Measurements from ENCODE around the gene RGS14. TPM values are rescaled to one million over a fixed set of nuclear protein-coding genes. Genes with fewer than 3 reads are reported as not detected.

Gene RGS14
- total and polyA plus RNA-seq, 7 experiments from 2014 or later = 32.9 to 196 (median 100) TPM

GRCh38 chr5:177361418-177362291 lies 3.9 kb downstream of the RGS14 start:
- peaks cover 52 to 90% (median 75%) of the 10 kb centered on the region in 7 donors for H3K4me1 Mint-ChIP-seq
- no peak for DNase-seq
- Histone ChIP-seq H3K4me3 (ENCODE audit: low read length) (peak overlapping the region; percentile 61), H3K36me3 (ENCODE audit: control insufficient read depth in 2 of 3, insufficient read depth in 3 of 3, low read length in 3 of 3) (peaks cover 4 to 29% (median 9%) of the 10 kb centered on the region in 3 experiments), H3K27me3 (ENCODE audit: control insufficient read depth in 2 of 2, insufficient read depth in 2 of 2, low read length in 2 of 2) (no peaks in the 10 kb centered on the region), H3K9me3 (ENCODE audit: control insufficient read depth in 2 of 3, low read length in 3 of 3) (no peaks in the 10 kb centered on the region), H3K27ac (ENCODE audit: low read depth, low read length) (peak overlapping the region; percentile 88), H3K4me1 (ENCODE audit: control insufficient read depth in 2 of 2, insufficient read depth in 2 of 2, low read length in 2 of 2) (peaks cover 63 to 70% of the 10 kb centered on the region in 2 donors)
- peaks cover 0 to 34% (median 9%) of the 10 kb centered on the region in 5 donors for H3K36me3 Mint-ChIP-seq
- H3K9me3 Mint-ChIP-seq = peaks cover 0 to 5% (median 0%) of the 10 kb centered on the region in 11 donors
- H3K27me3 Mint-ChIP-seq = no peaks in the 10 kb centered on the region
- peak overlapping the region; percentile 82 to 94 (median 91) for H3K27ac Mint-ChIP-seq
- CTCF ChIA-PET = interaction anchor here (0.6 to 4.8 kb wide), 6 partner anchors 9 to 109 kb away, joined by 4 to 25 read pairs (median 7); no protein-coding TSS in a partner anchor
- ATAC-seq = peak; percentile 21
- intact Hi-C loops (cut with micrococcal nuclease) = loop anchor here (1.0 to 2.0 kb wide), 5 partner anchors 9 to 65 kb away; partner anchors contain the start of genes GRK6 (in 2 of the 2) and LMAN2 (in 1 of the 2)
- POLR2A ChIA-PET = interaction anchor here (0.7 to 8.7 kb wide), 6 partner anchors 9 to 136 kb away, joined by 3 to 123 read pairs (median 4); partner anchors contain the start of genes LMAN2, PDLIM7 and PRR7
- peak overlapping the region; percentile 83 to 97 (median 90) for H3K4me3 Mint-ChIP-seq

- H3K4me3 ChIP-seq (ENCODE audit: low read length) = peak overlapping the region; percentile 61
- no peak for ATAC-seq
- peak overlapping the region; percentile 83 to 97 (median 90) for H3K4me3 Mint-ChIP-seq
- peaks cover 4 to 35% (median 11%) of the 10 kb centered on the region in 3 experiments for H3K36me3 ChIP-seq (ENCODE audit: control insufficient read depth in 2 of 3, insufficient read depth in 3 of 3, low read length in 3 of 3)
- no peaks in the 10 kb centered on the region for H3K9me3 ChIP-seq (ENCODE audit: control insufficient read depth in 2 of 3, low read length in 3 of 3)
- POLR2A ChIA-PET = interaction anchor here (3.0 to 8.7 kb wide), 2 partner anchors 10 kb away, joined by 28 to 123 read pairs; partner anchors contain the start of gene LMAN2
- H3K27me3 ChIP-seq (ENCODE audit: control insufficient read depth in 2 of 2, insufficient read depth in 2 of 2, low read length in 2 of 2) = no peaks in the 10 kb centered on the region
- CTCF ChIA-PET = interaction anchor here (0.6 to 4.8 kb wide), 4 partner anchors 9 to 110 kb away, joined by 4 to 25 read pairs (median 13); no protein-coding TSS in a partner anchor
- H3K4me1 ChIP-seq (ENCODE audit: control insufficient read depth in 2 of 2, insufficient read depth in 2 of 2, low read length in 2 of 2) = peaks cover 57 to 64% of the 10 kb centered on the region in 2 donors
- DNase-seq = no peak
- H3K27me3 Mint-ChIP-seq = no peaks in the 10 kb centered on the region
- peaks cover 0 to 36% (median 9%) of the 10 kb centered on the region in 5 donors for H3K36me3 Mint-ChIP-seq
- H3K27ac Mint-ChIP-seq = peak overlapping the region; percentile 82 to 94 (median 91)
- peaks cover 46 to 84% (median 69%) of the 10 kb centered on the region in 7 donors for H3K4me1 Mint-ChIP-seq
- intact Hi-C loops (cut with micrococcal nuclease) = loop anchor here (1.0 to 2.0 kb wide), 5 partner anchors 8 to 65 kb away; partner anchors contain the start of genes GRK6 (in 2 of the 2) and LMAN2 (in 1 of the 2)
- peaks cover 0 to 5% (median 0%) of the 10 kb centered on the region in 11 donors for H3K9me3 Mint-ChIP-seq
- H3K27ac ChIP-seq (ENCODE audit: low read depth, low read length) = peak overlapping the region; percentile 88
Observed at GRCh38 chr5:177362292-177362609, 4.5 kb downstream of the RGS14 start.

GRCh38 chr5:177362610-177363507 lies 5.1 kb downstream of the RGS14 start:
- H3K27me3 Mint-ChIP-seq = no peaks in the 10 kb centered on the region
- intact Hi-C loops (cut with micrococcal nuclease) = loop anchor here (1.0 to 2.0 kb wide), 6 partner anchors 7 to 64 kb away; partner anchors contain the start of genes GRK6 (in 2 of the 2) and LMAN2 (in 1 of the 2)
- peaks cover 0 to under 1% (median 0%) of the 10 kb centered on the region in 11 donors for H3K9me3 Mint-ChIP-seq

GRCh38 chr5:177363565-177363964 lies 5.8 kb downstream of the RGS14 start:
- H3K4me1 Mint-ChIP-seq = peaks cover 46 to 84% (median 66%) of the 10 kb centered on the region in 7 donors
- Histone ChIP-seq H3K36me3 (ENCODE audit: control insufficient read depth in 2 of 3, insufficient read depth in 3 of 3, low read length in 3 of 3) (peaks cover 8 to 40% (median 16%) of the 10 kb centered on the region in 3 experiments), H3K9me3 (ENCODE audit: control insufficient read depth in 2 of 3, low read length in 3 of 3) (no peaks in the 10 kb centered on the region), H3K27me3 (ENCODE audit: control insufficient read depth in 2 of 2, insufficient read depth in 2 of 2, low read length in 2 of 2) (no peaks in the 10 kb centered on the region), H3K4me3 (ENCODE audit: low read length) (peak overlapping the region; percentile 61), H3K4me1 (ENCODE audit: control insufficient read depth in 2 of 2, insufficient read depth in 2 of 2, low read length in 2 of 2) (peaks cover 53 to 63% of the 10 kb centered on the region in 2 donors), H3K27ac (ENCODE audit: low read depth, low read length) (peak overlapping the region; percentile 88)
- H3K27ac Mint-ChIP-seq = peak overlapping the region in 6 of 9 donors; percentile 8 to 94 (median 76)
- ChIA-PET POLR2A (interaction anchor here (2.2 to 4.4 kb wide), 2 partner anchors 12 to 15 kb away, joined by 15 to 18 read pairs; partner anchors contain the start of gene LMAN2), CTCF (no interaction called here)
- peak overlapping the region in 9 of 10 donors; percentile 42 to 97 (median 90) for H3K4me3 Mint-ChIP-seq
- H3K27me3 Mint-ChIP-seq = no peaks in the 10 kb centered on the region
- H3K9me3 Mint-ChIP-seq = no peaks in the 10 kb centered on the region
- intact Hi-C loops (cut with micrococcal nuclease) = loop anchor here (1.0 to 2.0 kb wide), 4 partner anchors 19 to 63 kb away; partner anchors contain the start of gene GRK6 (in 2 of the 2)
- no peak for DNase-seq
- H3K36me3 Mint-ChIP-seq = peaks cover 5 to 38% (median 9%) of the 10 kb centered on the region in 5 donors
- no peak for ATAC-seq

More at GRCh38 chr5:177362610-177363507, 5.1 kb downstream of the RGS14 start:
- peak; percentile 80 for ATAC-seq
- peak overlapping the region; percentile 61 for H3K4me3 ChIP-seq (ENCODE audit: low read length)
- Mint-ChIP-seq H3K4me1 (peaks cover 42 to 78% (median 64%) of the 10 kb centered on the region in 7 donors), H3K36me3 (peaks cover 0 to 33% (median 5%) of the 10 kb centered on the region in 5 donors), H3K27ac (peak overlapping the region; percentile 82 to 94 (median 91)), H3K4me3 (peak overlapping the region; percentile 83 to 97 (median 90))
- H3K27me3 ChIP-seq (ENCODE audit: control insufficient read depth in 2 of 2, insufficient read depth in 2 of 2, low read length in 2 of 2) = no peaks in the 10 kb centered on the region
- DNase-seq = peak; percentile 32 to 79 (median 55)
- H3K36me3 ChIP-seq (ENCODE audit: control insufficient read depth in 2 of 3, insufficient read depth in 3 of 3, low read length in 3 of 3) = peaks cover 4 to 40% (median 11%) of the 10 kb centered on the region in 3 experiments
- H3K27ac ChIP-seq (ENCODE audit: low read depth, low read length) = peak overlapping the region; percentile 88
- POLR2A ChIA-PET = interaction anchor here (4.4 to 8.7 kb wide), 2 partner anchors 9 to 16 kb away, joined by 15 to 123 read pairs; no protein-coding TSS in a partner anchor
- H3K9me3 ChIP-seq (ENCODE audit: control insufficient read depth in 2 of 3, low read length in 3 of 3) = no peaks in the 10 kb centered on the region
- CTCF ChIA-PET = interaction anchor here (0.6 to 2.9 kb wide), 2 partner anchors 8 to 110 kb away, joined by 4 to 20 read pairs; no protein-coding TSS in a partner anchor
- H3K4me1 ChIP-seq (ENCODE audit: control insufficient read depth in 2 of 2, insufficient read depth in 2 of 2, low read length in 2 of 2) = peaks cover 53 to 61% of the 10 kb centered on the region in 2 donors

GRCh38 chr5:177364159-177364962 lies 6.6 kb downstream of the RGS14 start:
- peak in 1 of 9 donors; percentile 40 for DNase-seq
- H3K9me3 ChIP-seq (ENCODE audit: control insufficient read depth in 2 of 3, low read length in 3 of 3) = no peaks in the 10 kb centered on the region
- H3K36me3 ChIP-seq (ENCODE audit: control insufficient read depth in 2 of 3, insufficient read depth in 3 of 3, low read length in 3 of 3) = peaks cover 13 to 47% (median 24%) of the 10 kb centered on the region in 3 experiments
- no peak overlapping the region for H3K4me3 ChIP-seq (ENCODE audit: low read length)
- H3K27me3 ChIP-seq (ENCODE audit: control insufficient read depth in 2 of 2, insufficient read depth in 2 of 2, low read length in 2 of 2) = no peaks in the 10 kb centered on the region
- no peaks in the 10 kb centered on the region for H3K27me3 Mint-ChIP-seq
- no peaks in the 10 kb centered on the region for H3K9me3 Mint-ChIP-seq
- peaks cover 46 to 85% (median 66%) of the 10 kb centered on the region in 7 donors for H3K4me1 Mint-ChIP-seq
- POLR2A ChIA-PET = interaction anchor here (0.7 to 4.4 kb wide), 5 partner anchors 9 to 19 kb away, joined by 3 to 18 read pairs (median 9); partner anchors contain the start of gene LMAN2
- peak overlapping the region in 8 of 10 donors; percentile 1 to 97 (median 48) for H3K4me3 Mint-ChIP-seq
- H3K27ac ChIP-seq (ENCODE audit: low read depth, low read length) = peak overlapping the region; percentile 88
- H3K36me3 Mint-ChIP-seq = peaks cover 12 to 41% (median 16%) of the 10 kb centered on the region in 5 donors
- peaks cover 49 to 65% of the 10 kb centered on the region in 2 donors for H3K4me1 ChIP-seq (ENCODE audit: control insufficient read depth in 2 of 2, insufficient read depth in 2 of 2, low read length in 2 of 2)
- H3K27ac Mint-ChIP-seq = peak overlapping the region in 8 of 9 donors; percentile 28 to 94 (median 66)
- intact Hi-C loops (cut with micrococcal nuclease) = no loop called here
- CTCF ChIA-PET = interaction anchor here (0.6 to 1.0 kb wide), 2 partner anchors 19 to 47 kb away, joined by 3 read pairs; no protein-coding TSS in a partner anchor
- no peak for ATAC-seq

Data from naive thymus-derived CD4-positive, alpha-beta T cell (primary cell).